ENCODE results near the gene DISC1. TPM values are rescaled to one million over a fixed set of nuclear protein-coding genes. Genes with fewer than 3 reads are reported as not detected.
A peak's percentile ranks its signal among the peaks of the same experiment; 100 is the strongest.

DISC1 gene
- total and polyA plus RNA-seq, 2 of the 13 experiments (the other 11 are each of a cell fraction or from before 2014, with no cell fraction given): 4.2 to 4.6 TPM

DNA sequence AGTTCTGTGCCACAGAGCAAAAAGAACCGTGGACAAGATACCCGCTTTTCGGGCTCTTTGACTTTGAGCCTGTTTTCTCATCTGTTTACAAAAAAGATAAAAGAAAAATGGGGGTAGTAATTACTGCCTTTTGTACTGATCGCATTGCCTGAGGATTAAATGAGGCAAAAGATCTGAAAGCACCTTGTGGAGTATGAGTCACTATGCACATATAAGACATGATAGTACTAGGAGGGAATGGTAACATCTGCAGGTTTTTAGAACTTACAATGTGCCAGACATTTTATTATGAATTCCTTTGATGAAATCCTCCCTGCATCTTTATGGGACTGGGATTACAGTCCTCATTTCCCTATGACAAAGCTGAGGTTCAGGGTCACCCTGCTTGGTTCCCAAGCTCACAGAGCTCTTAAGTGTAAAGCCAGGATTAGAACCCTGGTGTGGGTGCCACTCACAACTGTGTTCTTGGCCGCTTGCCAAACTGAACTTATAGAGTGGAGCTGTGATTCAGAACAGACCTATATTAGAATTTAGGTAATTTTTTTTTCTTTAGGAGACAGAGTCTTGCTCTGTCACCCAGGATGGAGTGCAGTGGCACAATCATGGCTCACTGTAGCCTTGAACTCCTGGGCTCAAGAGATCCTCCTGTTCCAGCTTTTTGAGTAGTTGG is 1.8 kb downstream of the DISC1 start (continued):
- TF ChIP-seq PAXIP1 (CRISPR knock-in tag; conservative IDR thresholded peaks at IDR 0.05) (peak; percentile 67), STAT6 (CRISPR knock-in tag; IDR thresholded peaks at IDR 0.05; ENCODE audit: borderline replicate concordance) (no peak), TBX3 (IDR thresholded peaks at IDR 0.05; ENCODE audit: borderline replicate concordance) (peak; percentile 44; the same call in 1 of the 2 replicates), ATF1 (CRISPR knock-in tag; IDR thresholded peaks at IDR 0.05) (no peak), FOSL2 (CRISPR knock-in tag; IDR thresholded peaks at IDR 0.05) (peak; percentile 83), HMG20A (CRISPR knock-in tag; IDR thresholded peaks at IDR 0.05; ENCODE audit: borderline replicate concordance) (peak; percentile 61; the same call in 1 of the 2 replicates), PHF8 (CRISPR knock-in tag; IDR thresholded peaks at IDR 0.05) (no peak), SOX13 (IDR thresholded peaks at IDR 0.05) (no peak), SOX13 (CRISPR knock-in tag; conservative IDR thresholded peaks at IDR 0.05 in 1 of 2, IDR thresholded peaks at IDR 0.05 in 1 of 2) (peak in 1 of 2 experiments; percentile 73; a peak in 2 of 4 replicates), NCOA5 (CRISPR knock-in tag; IDR thresholded peaks at IDR 0.05) (no peak), CREB1 (IDR thresholded peaks at IDR 0.05) (no peak), CREB1 (CRISPR knock-in tag; IDR thresholded peaks at IDR 0.05) (peak; percentile 50; the same call in 1 of the 2 replicates), ISL2 (CRISPR knock-in tag; IDR thresholded peaks at IDR 0.05) (peak; percentile 52; the same call in 1 of the 2 replicates), ZNF281 (CRISPR knock-in tag; IDR thresholded peaks at IDR 0.05; ENCODE audit: borderline replicate concordance) (peak; percentile 62; the same call in 1 of the 2 replicates), TCF7 (IDR thresholded peaks at IDR 0.05; ENCODE audit: low read depth) (peak; percentile 88), SP5 (CRISPR knock-in tag; IDR thresholded peaks at IDR 0.05; ENCODE audit: borderline replicate concordance, low read depth) (peak; percentile 21; the same call in 1 of the 2 replicates), ELF3 (CRISPR knock-in tag; IDR thresholded peaks at IDR 0.05) (peak; percentile 33; the same call in 1 of the 2 replicates), AHR (CRISPR knock-in tag; IDR thresholded peaks at IDR 0.05) (no peak), MYPOP (CRISPR knock-in tag; IDR thresholded peaks at IDR 0.05) (no peak)
- TF ChIP-seq, protein P1, sequence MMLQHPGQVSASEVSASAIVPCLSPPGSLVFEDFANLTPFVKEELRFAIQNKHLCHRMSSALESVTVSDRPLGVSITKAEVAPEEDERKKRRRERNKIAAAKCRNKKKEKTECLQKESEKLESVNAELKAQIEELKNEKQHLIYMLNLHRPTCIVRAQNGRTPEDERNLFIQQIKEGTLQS (CRISPR knock-in tag; IDR thresholded peaks at IDR 0.05): peak; percentile 54; the same call in 1 of the 2 replicates
